ENCODE measurements around the gene AMIGO1.
A peak's percentile ranks its signal among the peaks of the same experiment; 100 is the strongest.

The AMIGO1 gene

GRCh38 chr1:109527846-109528695, 18.5 kb upstream of the AMIGO1 start:
- in situ Hi-C loops (cut with HindIII; ENCODE audit: low sequenced_read_pairs) = no loop called here
- DNase-seq (ENCODE audit: low read depth) = no peak
- no peak overlapping the region for H3K4me3 ChIP-seq (ENCODE audit: low read depth, low read length)
- TF ChIP-seq CTCF (IDR thresholded peaks at IDR 0.05; ENCODE audit: low read depth, low read length, missing control alignments) = no peak

GRCh38 chr1:109527098-109527811, 17.7 kb upstream of the AMIGO1 start:
- H3K4me3 ChIP-seq (ENCODE audit: low read depth, low read length) = no peak overlapping the region
- in situ Hi-C loops (cut with HindIII; ENCODE audit: low sequenced_read_pairs) = no loop called here
- TF ChIP-seq CTCF (IDR thresholded peaks at IDR 0.05; ENCODE audit: low read depth, low read length, missing control alignments) = no peak
- no peak for DNase-seq (ENCODE audit: low read depth)

GRCh38 chr1:109523706-109524105, 14.2 kb upstream of the AMIGO1 start:
- peak; percentile 60 for DNase-seq (ENCODE audit: low read depth)
- TF ChIP-seq CTCF (IDR thresholded peaks at IDR 0.05; ENCODE audit: low read depth, low read length, missing control alignments) = no peak
- in situ Hi-C loops (cut with HindIII; ENCODE audit: low sequenced_read_pairs) = no loop called here
- H3K4me3 ChIP-seq (ENCODE audit: low read depth, low read length) = no peak overlapping the region

GRCh38 chr1:109522026-109522425, 12.5 kb upstream of the AMIGO1 start:
- in situ Hi-C loops (cut with HindIII; ENCODE audit: low sequenced_read_pairs) = no loop called here
- no peak for DNase-seq (ENCODE audit: low read depth)
- no peak for TF ChIP-seq CTCF (IDR thresholded peaks at IDR 0.05; ENCODE audit: low read depth, low read length, missing control alignments)
- H3K4me3 ChIP-seq (ENCODE audit: low read depth, low read length) = no peak overlapping the region

GRCh38 chr1:109521002-109521951, 11.8 kb upstream of the AMIGO1 start:
- no peak overlapping the region for H3K4me3 ChIP-seq (ENCODE audit: low read depth, low read length)
- DNase-seq (ENCODE audit: low read depth) = no peak
- in situ Hi-C loops (cut with HindIII; ENCODE audit: low sequenced_read_pairs) = no loop called here
- TF ChIP-seq CTCF (IDR thresholded peaks at IDR 0.05; ENCODE audit: low read depth, low read length, missing control alignments) = no peak

- no peak for DNase-seq (ENCODE audit: low read depth)
- no peak overlapping the region for H3K4me3 ChIP-seq (ENCODE audit: low read depth, low read length)
- in situ Hi-C loops (cut with HindIII; ENCODE audit: low sequenced_read_pairs) = no loop called here
- TF ChIP-seq CTCF (IDR thresholded peaks at IDR 0.05; ENCODE audit: low read depth, low read length, missing control alignments) = no peak
Observed at GRCh38 chr1:109517337-109517736, 7.8 kb upstream of the AMIGO1 start.

Measured in astrocyte of the cerebellum (primary cell).